ENCODE results near the gene NRXN3. TPM values are rescaled to one million over a fixed set of nuclear protein-coding genes. Genes with fewer than 3 reads are reported as not detected.

The NRXN3 gene
- total and polyA plus RNA-seq, 4 donors: 0.07 to 1.2 (median 0.23) TPM

- WGBS: 57% methylated on average over 6 of the region's 6 CpGs
- Histone ChIP-seq H3K27me3 (ENCODE audit: control insufficient read depth in 4 of 4, insufficient read depth in 4 of 4, low read length in 3 of 4) (peaks cover 0 to 3% (median 2%) of the 10 kb centered on the region in 4 donors), H3K4me3 (ENCODE audit: low read depth in 1 of 3, low read length in 3 of 3) (no peak overlapping the region), H3K9me3 (ENCODE audit: control insufficient read depth in 4 of 4, low read length in 3 of 4) (no peaks in the 10 kb centered on the region), H3K27ac (ENCODE audit: low read depth in 1 of 2, low read length in 2 of 2) (no peak overlapping the region), H3K4me1 (ENCODE audit: control insufficient read depth in 4 of 4, insufficient read depth in 4 of 4, low read length in 3 of 4) (no peaks in the 10 kb centered on the region), H3K36me3 (ENCODE audit: control insufficient read depth in 4 of 4, insufficient read depth in 3 of 4, low read depth in 1 of 4, low read length in 3 of 4) (no peaks in the 10 kb centered on the region), H3K9ac (ENCODE audit: low read depth in 1 of 2, low read length in 2 of 2) (no peak overlapping the region)
- TF ChIP-seq, protein P1, sequence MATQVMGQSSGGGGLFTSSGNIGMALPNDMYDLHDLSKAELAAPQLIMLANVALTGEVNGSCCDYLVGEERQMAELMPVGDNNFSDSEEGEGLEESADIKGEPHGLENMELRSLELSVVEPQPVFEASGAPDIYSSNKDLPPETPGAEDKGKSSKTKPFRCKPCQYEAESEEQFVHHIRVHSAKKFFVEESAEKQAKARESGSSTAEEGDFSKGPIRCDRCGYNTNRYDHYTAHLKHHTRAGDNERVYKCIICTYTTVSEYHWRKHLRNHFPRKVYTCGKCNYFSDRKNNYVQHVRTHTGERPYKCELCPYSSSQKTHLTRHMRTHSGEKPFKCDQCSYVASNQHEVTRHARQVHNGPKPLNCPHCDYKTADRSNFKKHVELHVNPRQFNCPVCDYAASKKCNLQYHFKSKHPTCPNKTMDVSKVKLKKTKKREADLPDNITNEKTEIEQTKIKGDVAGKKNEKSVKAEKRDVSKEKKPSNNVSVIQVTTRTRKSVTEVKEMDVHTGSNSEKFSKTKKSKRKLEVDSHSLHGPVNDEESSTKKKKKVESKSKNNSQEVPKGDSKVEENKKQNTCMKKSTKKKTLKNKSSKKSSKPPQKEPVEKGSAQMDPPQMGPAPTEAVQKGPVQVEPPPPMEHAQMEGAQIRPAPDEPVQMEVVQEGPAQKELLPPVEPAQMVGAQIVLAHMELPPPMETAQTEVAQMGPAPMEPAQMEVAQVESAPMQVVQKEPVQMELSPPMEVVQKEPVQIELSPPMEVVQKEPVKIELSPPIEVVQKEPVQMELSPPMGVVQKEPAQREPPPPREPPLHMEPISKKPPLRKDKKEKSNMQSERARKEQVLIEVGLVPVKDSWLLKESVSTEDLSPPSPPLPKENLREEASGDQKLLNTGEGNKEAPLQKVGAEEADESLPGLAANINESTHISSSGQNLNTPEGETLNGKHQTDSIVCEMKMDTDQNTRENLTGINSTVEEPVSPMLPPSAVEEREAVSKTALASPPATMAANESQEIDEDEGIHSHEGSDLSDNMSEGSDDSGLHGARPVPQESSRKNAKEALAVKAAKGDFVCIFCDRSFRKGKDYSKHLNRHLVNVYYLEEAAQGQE (IDR thresholded peaks at IDR 0.05): no peak
- TF ChIP-seq, protein P2, sequence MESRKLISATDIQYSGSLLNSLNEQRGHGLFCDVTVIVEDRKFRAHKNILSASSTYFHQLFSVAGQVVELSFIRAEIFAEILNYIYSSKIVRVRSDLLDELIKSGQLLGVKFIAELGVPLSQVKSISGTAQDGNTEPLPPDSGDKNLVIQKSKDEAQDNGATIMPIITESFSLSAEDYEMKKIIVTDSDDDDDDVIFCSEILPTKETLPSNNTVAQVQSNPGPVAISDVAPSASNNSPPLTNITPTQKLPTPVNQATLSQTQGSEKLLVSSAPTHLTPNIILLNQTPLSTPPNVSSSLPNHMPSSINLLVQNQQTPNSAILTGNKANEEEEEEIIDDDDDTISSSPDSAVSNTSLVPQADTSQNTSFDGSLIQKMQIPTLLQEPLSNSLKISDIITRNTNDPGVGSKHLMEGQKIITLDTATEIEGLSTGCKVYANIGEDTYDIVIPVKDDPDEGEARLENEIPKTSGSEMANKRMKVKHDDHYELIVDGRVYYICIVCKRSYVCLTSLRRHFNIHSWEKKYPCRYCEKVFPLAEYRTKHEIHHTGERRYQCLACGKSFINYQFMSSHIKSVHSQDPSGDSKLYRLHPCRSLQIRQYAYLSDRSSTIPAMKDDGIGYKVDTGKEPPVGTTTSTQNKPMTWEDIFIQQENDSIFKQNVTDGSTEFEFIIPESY (IDR thresholded peaks at IDR 0.05): no peak
- TF ChIP-seq ATF3 (IDR thresholded peaks at IDR 0.05): no peak
- no peak for TF ChIP-seq EGR1 (IDR thresholded peaks at IDR 0.05; ENCODE audit: low read depth in 2 of 2)
- TF ChIP-seq HNF4G (IDR thresholded peaks at IDR 0.05): no peak
- TF ChIP-seq TAF1 (conservative IDR thresholded peaks at IDR 0.05): no peak
- TF ChIP-seq NR2F2 (IDR thresholded peaks at IDR 0.05): no peak
- no peak for DNase-seq (ENCODE audit: low spot score)
Measured at GRCh38 chr14:78455896-78456435, 285.8 kb downstream of the NRXN3 start.

DNA sequence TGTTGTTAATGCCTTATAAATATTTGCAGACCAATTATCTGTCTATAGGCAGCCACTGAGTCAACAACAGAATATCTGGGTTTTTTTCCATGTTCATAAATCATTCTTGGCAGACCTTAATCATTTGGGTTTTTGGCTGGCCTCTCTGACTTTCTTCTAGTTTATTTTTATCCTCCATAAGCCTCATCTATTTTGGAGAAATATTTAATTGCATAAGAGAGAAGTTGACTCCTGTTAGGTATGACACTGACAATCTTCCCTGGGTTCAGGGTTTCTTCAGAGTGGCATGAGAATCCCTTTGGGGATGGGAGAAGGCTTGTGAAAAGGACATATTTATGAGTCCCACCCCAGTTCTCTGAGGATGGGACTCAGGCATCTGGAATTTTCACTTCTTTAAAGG is 299.8 kb downstream of the NRXN3 start:
- no peak for TF ChIP-seq SP1 (IDR thresholded peaks at IDR 0.05)
- TF ChIP-seq RAD21 (IDR thresholded peaks at IDR 0.05): no peak
- TF ChIP-seq NR2F2 (IDR thresholded peaks at IDR 0.05): no peak
- TF ChIP-seq JUND (IDR thresholded peaks at IDR 0.05): no peak
- no peak for TF ChIP-seq TAF1 (conservative IDR thresholded peaks at IDR 0.05)
- no peak for TF ChIP-seq RXRA (IDR thresholded peaks at IDR 0.05)
- no peak for TF ChIP-seq YY1 (IDR thresholded peaks at IDR 0.05)
- TF ChIP-seq, protein P1 (IDR thresholded peaks at IDR 0.05): no peak
- TF ChIP-seq, protein P2 (IDR thresholded peaks at IDR 0.05): no peak
- TF ChIP-seq FOXA1 (IDR thresholded peaks at IDR 0.05): no peak
- TF ChIP-seq EGR1 (IDR thresholded peaks at IDR 0.05; ENCODE audit: low read depth in 2 of 2): no peak
- no peak for TF ChIP-seq FOXA2 (IDR thresholded peaks at IDR 0.05)
- no peak for TF ChIP-seq CTCF (IDR thresholded peaks at IDR 0.05; ENCODE audit: low read depth, low read length, missing input control)
- TF ChIP-seq HNF4A (conservative IDR thresholded peaks at IDR 0.05): no peak
- TF ChIP-seq HNF4G (IDR thresholded peaks at IDR 0.05): no peak
- TF ChIP-seq ATF3 (IDR thresholded peaks at IDR 0.05): no peak
- no peak for TF ChIP-seq GABPA (IDR thresholded peaks at IDR 0.05 in 1 of 2, conservative IDR thresholded peaks at IDR 0.05 in 1 of 2)
- TF ChIP-seq, protein P3, sequence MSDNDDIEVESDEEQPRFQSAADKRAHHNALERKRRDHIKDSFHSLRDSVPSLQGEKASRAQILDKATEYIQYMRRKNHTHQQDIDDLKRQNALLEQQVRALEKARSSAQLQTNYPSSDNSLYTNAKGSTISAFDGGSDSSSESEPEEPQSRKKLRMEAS (IDR thresholded peaks at IDR 0.05): no peak
- Histone ChIP-seq H3K27ac (ENCODE audit: low read depth in 1 of 2, low read length in 2 of 2) (no peak overlapping the region), H3K4me3 (ENCODE audit: low read depth in 1 of 3, low read length in 3 of 3) (no peak overlapping the region), H3K36me3 (ENCODE audit: control insufficient read depth in 4 of 4, insufficient read depth in 3 of 4, low read depth in 1 of 4, low read length in 3 of 4) (no peaks in the 10 kb centered on the region), H3K27me3 (ENCODE audit: control insufficient read depth in 4 of 4, insufficient read depth in 4 of 4, low read length in 3 of 4) (no peaks in the 10 kb centered on the region), H3K9me3 (ENCODE audit: control insufficient read depth in 4 of 4, low read length in 3 of 4) (peaks cover 0 to 6% (median 2%) of the 10 kb centered on the region in 4 donors), H3K9ac (ENCODE audit: low read depth in 1 of 2, low read length in 2 of 2) (no peak overlapping the region), H3K4me1 (ENCODE audit: control insufficient read depth in 4 of 4, insufficient read depth in 4 of 4, low read length in 3 of 4) (no peaks in the 10 kb centered on the region)
- DNase-seq (ENCODE audit: low spot score): no peak
